ENCODE measurements around the gene ASPSCR1.

Gene ASPSCR1

DNA sequence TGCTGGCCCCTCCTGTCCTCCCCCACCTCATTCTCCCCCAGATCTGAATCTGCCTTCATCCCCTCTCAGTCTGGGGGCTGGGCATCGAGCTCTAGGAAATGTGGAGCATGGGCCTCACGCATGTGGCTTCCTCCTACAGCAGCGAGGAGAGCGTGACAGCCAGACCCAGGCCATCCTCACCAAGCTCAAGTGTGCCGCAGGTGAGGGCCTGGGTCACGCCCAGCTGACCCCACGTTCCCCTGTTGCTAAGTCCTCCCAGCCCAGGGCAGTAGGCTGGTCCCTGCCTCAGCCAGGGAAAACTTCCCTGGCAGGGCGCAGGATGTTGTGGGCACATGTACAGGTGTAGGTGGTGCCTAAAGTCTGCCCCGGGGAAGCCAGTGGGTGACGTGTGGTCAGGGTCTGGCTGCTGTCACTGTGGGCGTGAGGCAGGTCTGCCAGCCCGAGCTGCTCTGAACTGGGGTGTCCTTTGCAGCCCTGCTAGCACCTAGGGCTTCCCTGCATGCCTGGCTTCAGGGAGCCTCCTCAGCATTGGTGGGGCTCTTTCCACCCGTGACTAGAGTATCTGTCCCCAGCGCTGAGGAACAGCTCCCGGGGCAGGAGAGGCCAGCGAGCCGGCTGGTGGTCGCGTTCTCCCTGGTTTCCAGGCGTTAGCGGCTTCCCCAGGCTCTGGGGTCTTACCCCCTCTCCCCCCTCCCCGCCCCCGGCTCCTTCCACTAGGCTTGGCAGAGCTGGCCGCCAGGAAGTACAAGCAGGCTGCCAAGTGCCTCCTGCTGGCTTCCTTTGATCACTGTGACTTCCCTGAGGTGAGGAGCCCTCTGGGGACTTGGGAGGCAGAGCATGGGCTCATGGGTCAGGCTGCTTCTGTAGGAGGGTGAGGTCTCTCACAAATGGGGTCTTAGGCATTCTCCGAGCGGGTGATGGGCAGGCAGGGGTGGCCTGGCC, 77.9 kb downstream of the ASPSCR1 start:
- no peak for DNase-seq (ENCODE audit: low read depth in 2 of 2)

DNA sequence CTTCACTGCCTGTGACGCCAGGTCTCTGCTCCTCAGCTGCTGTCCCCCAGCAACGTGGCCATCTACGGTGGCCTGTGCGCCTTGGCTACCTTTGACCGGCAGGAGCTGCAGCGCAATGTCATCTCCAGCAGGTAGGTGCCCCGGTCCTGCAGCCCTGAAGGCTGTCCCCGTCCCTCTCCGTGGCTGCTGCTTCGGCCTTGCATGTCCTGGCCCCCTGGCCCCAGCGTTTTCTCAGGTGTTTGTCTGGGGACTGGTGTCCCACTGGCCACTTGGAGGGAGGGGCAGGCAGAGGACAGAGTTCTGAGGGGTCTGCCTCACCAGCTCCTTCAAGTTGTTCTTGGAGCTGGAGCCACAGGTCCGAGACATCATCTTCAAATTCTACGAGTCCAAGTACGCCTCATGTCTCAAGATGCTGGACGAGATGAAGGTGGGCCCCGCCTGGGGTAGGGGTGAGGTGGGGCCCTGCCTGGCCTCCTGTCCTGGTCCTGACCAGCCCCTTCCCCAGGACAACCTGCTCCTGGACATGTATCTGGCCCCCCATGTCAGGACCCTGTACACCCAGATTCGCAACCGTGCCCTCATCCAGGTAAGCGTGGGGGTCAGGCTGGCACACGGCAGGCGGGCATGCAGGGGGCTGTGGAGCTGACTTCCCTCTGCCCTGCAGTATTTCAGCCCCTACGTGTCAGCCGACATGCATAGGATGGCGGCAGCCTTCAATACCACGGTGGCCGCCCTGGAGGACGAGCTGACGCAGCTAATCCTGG, 78.7 kb downstream of the ASPSCR1 start:
- no peak for DNase-seq (ENCODE audit: low read depth in 2 of 2)

DNA sequence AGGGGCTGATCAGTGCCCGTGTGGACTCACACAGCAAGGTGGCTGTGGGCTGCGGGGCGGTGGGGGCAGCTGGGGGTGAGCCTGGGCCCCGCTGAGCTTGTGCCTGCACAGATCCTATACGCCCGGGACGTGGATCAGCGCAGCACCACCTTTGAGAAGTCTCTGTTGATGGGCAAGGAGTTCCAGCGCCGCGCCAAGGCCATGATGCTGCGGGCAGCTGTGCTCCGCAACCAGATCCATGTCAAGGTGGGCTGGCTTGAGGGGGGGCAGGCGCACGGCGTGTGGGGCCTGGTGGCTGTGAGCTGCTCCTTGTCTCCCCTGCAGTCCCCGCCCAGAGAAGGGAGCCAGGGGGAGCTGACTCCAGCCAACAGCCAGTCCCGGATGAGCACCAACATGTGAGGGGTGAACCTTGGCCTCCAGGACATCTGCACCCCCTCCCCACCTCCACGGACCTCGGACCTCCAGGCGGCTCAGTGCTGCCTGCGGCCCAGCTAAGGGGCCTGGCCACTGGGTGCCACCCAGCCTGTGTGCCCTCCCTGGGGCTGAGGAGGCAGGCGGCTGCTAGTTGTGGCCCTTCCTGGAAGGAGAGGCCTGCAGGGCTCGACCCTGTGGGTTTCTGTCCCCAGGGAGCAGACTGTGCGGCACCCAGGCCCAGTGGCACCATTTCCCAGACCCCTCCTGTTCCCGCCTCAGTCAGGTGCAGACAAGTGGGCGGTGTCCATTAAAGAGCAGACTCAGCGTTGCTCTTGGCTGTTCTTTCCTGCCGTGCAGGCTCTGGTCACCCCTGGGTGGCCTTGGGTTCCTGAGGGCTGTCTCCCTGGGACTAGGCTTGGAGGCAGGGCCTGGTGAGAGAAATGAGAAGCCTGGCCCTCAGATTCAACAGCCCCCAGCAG, 79.5 kb downstream of the ASPSCR1 start:
- no peak for DNase-seq (ENCODE audit: low read depth in 2 of 2)

GRCh38 chr17:82058230-82058854, 80.9 kb downstream of the ASPSCR1 start:
- DNase-seq (ENCODE audit: low read depth in 2 of 2): no peak

- DNase-seq (ENCODE audit: low read depth in 2 of 2): no peak
Observed at GRCh38 chr17:82058855-82059249, 81.4 kb downstream of the ASPSCR1 start.

DNA sequence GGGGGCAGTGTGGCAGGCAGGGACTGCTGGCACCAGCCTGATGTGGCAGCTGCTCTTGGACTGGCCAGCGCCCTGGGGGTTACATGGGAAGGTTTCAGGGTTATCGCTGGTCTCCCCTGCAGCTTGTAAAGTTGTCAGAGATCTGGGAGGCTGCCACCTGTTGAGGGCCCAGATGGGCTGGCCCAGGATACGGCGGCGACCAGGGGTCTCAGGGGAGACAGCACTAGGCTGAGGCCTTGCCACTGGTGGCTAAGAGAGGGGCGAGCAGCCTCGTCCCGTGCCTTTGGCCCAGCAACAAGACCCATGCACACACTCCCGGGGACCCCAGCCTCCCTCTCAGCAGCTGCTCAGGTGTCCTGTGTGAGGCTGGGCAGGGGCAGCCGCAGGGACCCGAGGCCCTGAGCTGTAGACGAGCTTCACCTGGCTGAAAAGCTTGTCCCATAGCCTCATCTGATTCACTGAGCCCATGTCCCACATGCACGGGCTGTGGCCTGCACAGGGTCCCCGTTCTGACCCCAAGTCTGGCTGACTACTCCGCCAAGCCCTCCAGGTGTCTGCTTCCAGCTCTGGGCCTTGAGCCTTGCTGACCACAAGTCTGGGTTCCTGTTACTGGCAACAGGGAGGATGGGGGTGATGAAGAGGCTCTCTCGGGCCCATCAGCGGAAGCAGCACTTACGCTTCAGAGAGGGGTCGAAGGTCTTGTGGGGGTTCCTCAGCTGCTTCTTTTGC, 82.0 kb downstream of the ASPSCR1 start:
- DNase-seq (ENCODE audit: low read depth in 2 of 2): no peak

DNA sequence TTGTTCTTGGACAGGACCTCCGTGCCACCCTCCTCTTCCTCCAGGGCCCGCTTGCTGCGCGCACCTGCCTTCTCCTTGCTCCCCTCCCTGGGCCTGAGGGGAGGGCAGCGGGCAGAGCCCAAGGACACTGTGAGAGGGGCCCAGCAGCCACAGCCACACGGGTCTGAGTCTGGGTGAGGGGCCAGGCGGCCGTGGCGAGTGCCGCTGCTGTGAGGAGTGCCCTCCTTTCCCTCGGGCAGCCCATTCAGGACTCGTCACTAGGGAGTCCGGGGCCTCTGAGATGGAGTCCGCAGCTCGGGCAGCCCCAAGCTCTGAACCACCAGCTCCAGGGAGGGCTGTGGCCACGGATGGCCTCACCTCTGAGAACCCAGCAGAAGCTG, 82.6 kb downstream of the ASPSCR1 start:
- no peak for DNase-seq (ENCODE audit: low read depth in 2 of 2)

DNA sequence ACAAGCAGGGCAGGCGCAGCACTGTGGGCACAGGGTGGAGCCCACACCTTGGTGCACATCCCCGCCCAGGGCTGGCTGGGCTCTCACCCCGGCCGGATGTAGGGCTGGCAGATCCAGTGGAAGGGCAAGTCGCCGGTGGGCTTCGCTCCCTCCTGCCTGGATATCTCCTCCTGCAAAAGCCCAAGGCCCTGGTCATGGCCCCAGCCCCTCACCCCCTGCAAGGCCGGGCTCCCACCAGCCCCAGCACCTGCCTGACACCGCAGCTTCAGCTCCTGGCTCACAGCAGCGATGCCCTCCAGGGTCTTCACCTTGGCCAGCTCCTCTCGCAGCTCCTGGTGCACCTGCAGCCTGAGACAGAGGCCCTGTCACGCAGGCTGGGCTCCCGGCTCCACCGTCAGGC, 83.2 kb downstream of the ASPSCR1 start:
- DNase-seq (ENCODE audit: low read depth in 2 of 2): no peak

- DNase-seq (ENCODE audit: low read depth in 2 of 2): no peak
Observed at GRCh38 chr17:82061047-82061925, 83.9 kb downstream of the ASPSCR1 start.

DNA sequence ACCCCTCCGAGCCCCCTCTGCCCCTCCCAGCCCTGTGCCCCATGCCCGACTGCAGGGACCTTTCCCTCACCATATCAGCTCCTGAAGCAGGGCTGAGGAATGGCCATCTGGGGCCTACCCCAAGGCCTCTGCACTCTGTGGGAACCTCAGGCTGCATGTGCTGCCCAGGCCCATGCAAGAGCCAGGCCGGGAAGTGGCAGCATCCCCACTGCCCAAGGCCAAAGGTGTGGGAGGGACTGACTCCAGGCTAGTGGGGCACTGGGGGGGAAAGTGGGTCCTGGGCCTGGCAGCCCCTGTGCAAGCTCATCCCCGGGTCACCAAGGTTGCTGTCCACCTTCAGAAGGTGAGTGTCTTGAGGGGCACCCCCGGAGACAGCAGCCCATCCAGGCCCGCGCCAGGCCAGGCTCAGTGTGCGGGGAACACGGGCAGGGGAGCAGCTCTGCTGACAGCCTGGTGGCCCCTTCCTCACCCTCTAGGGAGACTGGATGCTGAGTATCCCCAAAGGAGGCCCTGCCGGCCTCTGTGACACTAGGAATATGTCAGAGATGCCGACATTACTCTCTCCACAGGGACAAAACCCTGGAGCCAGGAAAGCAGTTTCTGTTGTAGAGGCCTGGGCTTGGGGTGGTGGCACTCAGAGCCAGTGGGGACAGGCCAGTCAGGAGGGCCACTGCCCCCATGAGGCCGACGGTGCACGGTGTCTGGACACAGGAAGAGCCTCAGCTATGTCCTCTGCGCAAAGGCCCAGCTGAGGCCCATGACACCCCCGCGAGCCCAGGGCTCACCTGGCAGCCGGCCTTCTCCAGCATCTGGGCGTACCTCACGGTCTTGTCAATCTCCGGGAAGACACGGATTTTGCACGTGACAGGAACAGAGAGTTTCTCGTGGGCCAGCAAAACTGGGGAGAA, 84.9 kb downstream of the ASPSCR1 start:
- no peak for DNase-seq (ENCODE audit: low read depth in 2 of 2)

- DNase-seq (ENCODE audit: low read depth in 2 of 2): no peak
Observed at GRCh38 chr17:82062984-82063368, 85.5 kb downstream of the ASPSCR1 start.

GRCh38 chr17:82063424-82064415, 86.3 kb downstream of the ASPSCR1 start:
- no peak for DNase-seq (ENCODE audit: low read depth in 2 of 2)

DNA sequence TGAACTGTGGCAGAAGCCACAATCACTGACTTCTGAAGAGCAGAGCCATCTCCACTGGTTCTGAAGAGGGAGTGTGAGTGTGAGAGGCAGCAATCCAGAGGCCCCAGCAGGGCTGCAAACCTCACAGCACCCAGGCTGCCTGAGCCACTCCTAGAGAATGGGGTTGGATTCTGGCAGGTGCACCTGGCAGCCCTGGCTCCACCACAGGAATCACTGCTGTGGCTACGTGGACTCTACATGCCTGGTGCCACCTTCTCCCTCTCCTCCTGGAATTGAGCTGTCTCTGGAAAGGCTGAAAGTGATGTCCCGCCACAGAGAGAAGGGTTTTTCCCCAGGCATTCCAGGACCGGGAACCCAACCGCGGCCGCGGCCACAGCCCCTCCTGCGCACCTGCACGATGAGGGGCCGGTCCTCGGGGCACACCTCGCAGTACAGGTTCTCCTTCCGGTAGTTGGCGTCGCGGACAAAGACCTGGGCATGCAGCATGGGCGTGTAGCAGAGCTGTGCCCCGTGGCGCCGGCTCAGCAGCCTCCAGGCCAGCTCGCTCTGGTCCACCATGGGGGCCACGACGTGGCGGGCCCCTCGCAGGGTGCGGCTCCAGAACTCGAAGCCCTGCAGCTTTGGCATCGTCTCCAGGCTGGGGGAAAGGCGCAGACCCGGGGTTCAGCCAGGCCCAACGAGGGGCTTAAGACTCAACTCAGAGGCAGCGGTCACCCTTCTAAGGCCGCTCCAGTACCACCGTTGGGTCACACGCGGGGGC, 87.2 kb downstream of the ASPSCR1 start:
- DNase-seq (ENCODE audit: low read depth in 2 of 2): no peak

GRCh38 chr17:82065193-82065637, 87.8 kb downstream of the ASPSCR1 start:
- DNase-seq (ENCODE audit: low read depth in 2 of 2): peak in 1 of 2 donors; percentile 10

GRCh38 chr17:82065638-82066303, 88.3 kb downstream of the ASPSCR1 start, which contains the start of gene DUS1L:
DUS1L (minus strand) TSS chr17:82065804; CDS start chr17:82065059, 745 bp downstream.
- DNase-seq (ENCODE audit: low read depth in 2 of 2): peak; percentile 69

Data from stimulated activated CD4-positive, alpha-beta T cell treated with anti-CD3 and anti-CD28 coated beads, Interleukin-1b, Interleukin-23, amount 100 ng/mL, for 4 hours (primary cell).